ENCODE data around the gene PARN. TPM values are rescaled to one million over a fixed set of nuclear protein-coding genes. Genes with fewer than 3 reads are reported as not detected.

PARN gene
- total RNA-seq, 1 experiment from 2014 or later, result 30.7 TPM

GRCh38 chr16:14509675-14510132, 120.4 kb downstream of the PARN start:
- H3K4me3 Mint-ChIP-seq (ENCODE audit: unreplicated experiment), result no peak overlapping the region
- Histone ChIP-seq H3K4me3 (ENCODE audit: low read depth, low read length) (no peak overlapping the region), H3K36me3 (ENCODE audit: control insufficient read depth, insufficient read depth, low read length) (no peaks in the 10 kb centered on the region), H3K4me1 (no peaks in the 10 kb centered on the region), H3K9me3 (no peaks in the 10 kb centered on the region), H3K27me3 (replicated peaks; ENCODE audit: control insufficient read depth, insufficient read depth, low read length) (no peaks in the 10 kb centered on the region)
- no peaks in the 10 kb centered on the region for H3K9me3 Mint-ChIP-seq (ENCODE audit: unreplicated experiment)
- intact Hi-C loops (cut with micrococcal nuclease; ENCODE audit: unreplicated experiment), result no loop called here
- no peaks in the 10 kb centered on the region for H3K27me3 Mint-ChIP-seq (ENCODE audit: insufficient read depth, unreplicated experiment)
- H3K4me1 Mint-ChIP-seq (ENCODE audit: low read depth, unreplicated experiment), result no peaks in the 10 kb centered on the region
- DNase-seq, result no peak
- ChIA-PET POLR2A (no interaction called here), CTCF (no interaction called here)
- BruUV-seq (replicated peaks), result no TSS peak
- no peaks in the 10 kb centered on the region for H3K36me3 Mint-ChIP-seq (ENCODE audit: insufficient read depth, unreplicated experiment)
- no peak overlapping the region for H3K27ac Mint-ChIP-seq (ENCODE audit: unreplicated experiment)
- TF ChIP-seq CTCF (IDR thresholded peaks at IDR 0.05; ENCODE audit: insufficient read depth in 1 of 2, low read depth in 1 of 2, low read length in 1 of 2, severe bottlenecking in 1 of 2, unreplicated experiment in 1 of 2), result no peak

- Mint-ChIP-seq H3K4me1 (ENCODE audit: low read depth, unreplicated experiment) (no peaks in the 10 kb centered on the region), H3K27me3 (ENCODE audit: insufficient read depth, unreplicated experiment) (no peaks in the 10 kb centered on the region), H3K27ac (ENCODE audit: unreplicated experiment) (no peak overlapping the region), H3K4me3 (ENCODE audit: unreplicated experiment) (no peak overlapping the region), H3K36me3 (ENCODE audit: insufficient read depth, unreplicated experiment) (no peaks in the 10 kb centered on the region), H3K9me3 (ENCODE audit: unreplicated experiment) (no peaks in the 10 kb centered on the region)
- no peak for DNase-seq
- intact Hi-C loops (cut with micrococcal nuclease; ENCODE audit: unreplicated experiment), result no loop called here
- no TSS peak for BruUV-seq (replicated peaks)
- H3K9me3 ChIP-seq, result no peaks in the 10 kb centered on the region
- ChIA-PET POLR2A (no interaction called here), CTCF (no interaction called here)
- H3K27me3 ChIP-seq (replicated peaks; ENCODE audit: control insufficient read depth, insufficient read depth, low read length), result no peaks in the 10 kb centered on the region
- no peak overlapping the region for H3K4me3 ChIP-seq (ENCODE audit: low read depth, low read length)
- TF ChIP-seq CTCF (IDR thresholded peaks at IDR 0.05; ENCODE audit: insufficient read depth in 1 of 2, low read depth in 1 of 2, low read length in 1 of 2, severe bottlenecking in 1 of 2, unreplicated experiment in 1 of 2), result no peak
- H3K36me3 ChIP-seq (ENCODE audit: control insufficient read depth, insufficient read depth, low read length), result no peaks in the 10 kb centered on the region
- no peaks in the 10 kb centered on the region for H3K4me1 ChIP-seq
These were observed 121.0 kb downstream of the PARN start for GRCh38 chr16:14509055-14509454.

DNA sequence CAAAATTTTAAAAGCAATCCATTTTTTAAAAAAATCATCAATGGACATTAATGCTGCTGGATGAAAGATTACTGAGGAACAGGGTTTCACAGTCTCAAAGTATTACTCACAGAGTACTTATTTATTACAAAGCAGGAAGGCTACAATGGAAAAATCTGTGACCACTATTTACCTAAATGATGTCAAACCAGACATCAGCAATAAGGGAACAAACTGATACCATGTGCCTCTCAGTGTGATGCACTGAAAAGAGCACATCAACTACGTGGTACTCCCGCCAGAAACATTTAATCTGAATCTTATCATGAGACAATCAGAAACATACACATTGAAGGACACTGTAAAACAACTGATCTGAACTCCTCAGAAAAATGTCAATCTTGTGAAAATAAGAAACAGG, 124.2 kb downstream of the PARN start:
- no TSS peak for BruUV-seq (replicated peaks)
- Histone ChIP-seq H3K4me1 (peaks cover 9% of the 10 kb centered on the region), H3K27me3 (replicated peaks; ENCODE audit: control insufficient read depth, insufficient read depth, low read length) (no peaks in the 10 kb centered on the region), H3K36me3 (ENCODE audit: control insufficient read depth, insufficient read depth, low read length) (no peaks in the 10 kb centered on the region), H3K9me3 (no peaks in the 10 kb centered on the region), H3K4me3 (ENCODE audit: low read depth, low read length) (no peak overlapping the region)
- Mint-ChIP-seq H3K36me3 (ENCODE audit: insufficient read depth, unreplicated experiment) (no peaks in the 10 kb centered on the region), H3K27ac (ENCODE audit: unreplicated experiment) (no peak overlapping the region), H3K4me1 (ENCODE audit: low read depth, unreplicated experiment) (peaks cover 10% of the 10 kb centered on the region), H3K27me3 (ENCODE audit: insufficient read depth, unreplicated experiment) (no peaks in the 10 kb centered on the region), H3K4me3 (ENCODE audit: unreplicated experiment) (no peak overlapping the region), H3K9me3 (ENCODE audit: unreplicated experiment) (no peaks in the 10 kb centered on the region)
- no peak for DNase-seq
- CTCF ChIA-PET, result no interaction called here
- POLR2A ChIA-PET, result no interaction called here
- intact Hi-C loops (cut with micrococcal nuclease; ENCODE audit: unreplicated experiment), result no loop called here
- no peak for TF ChIP-seq CTCF (IDR thresholded peaks at IDR 0.05; ENCODE audit: insufficient read depth in 1 of 2, low read depth in 1 of 2, low read length in 1 of 2, severe bottlenecking in 1 of 2, unreplicated experiment in 1 of 2)

Measured in Caco-2 (cell line).